NCI-H1694 treated with DMSO at 0.1 percent for 48 hours (cell line): ENCODE data around the gene GALNT14.

Experiments used
- DNase-seq: peaks from one replicate; lab custom pipeline; 2025; lab: John Stamatoyannopoulos, UW

The GALNT14 gene

DNA sequence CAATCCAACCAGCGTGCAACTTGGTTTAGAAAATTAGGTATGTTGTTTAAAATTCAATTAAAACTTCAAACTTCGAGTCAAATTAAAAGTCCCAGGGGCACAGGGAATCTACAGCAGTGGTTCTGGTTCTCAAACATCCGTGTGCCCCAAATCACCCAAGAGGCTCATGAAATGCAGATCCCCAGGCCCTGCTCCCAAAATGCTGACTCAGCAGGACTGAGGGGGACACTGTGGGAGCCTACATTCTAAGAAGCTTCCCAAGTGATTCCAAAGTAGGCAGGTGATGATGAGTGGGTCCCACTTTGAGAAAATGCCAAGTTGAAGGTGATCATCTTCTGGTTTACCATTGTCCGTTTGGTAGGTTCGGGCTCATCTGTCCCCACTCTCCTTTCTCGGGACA, 82.3 kb downstream of the GALNT14 start:
- no peak for DNase-seq

DNA sequence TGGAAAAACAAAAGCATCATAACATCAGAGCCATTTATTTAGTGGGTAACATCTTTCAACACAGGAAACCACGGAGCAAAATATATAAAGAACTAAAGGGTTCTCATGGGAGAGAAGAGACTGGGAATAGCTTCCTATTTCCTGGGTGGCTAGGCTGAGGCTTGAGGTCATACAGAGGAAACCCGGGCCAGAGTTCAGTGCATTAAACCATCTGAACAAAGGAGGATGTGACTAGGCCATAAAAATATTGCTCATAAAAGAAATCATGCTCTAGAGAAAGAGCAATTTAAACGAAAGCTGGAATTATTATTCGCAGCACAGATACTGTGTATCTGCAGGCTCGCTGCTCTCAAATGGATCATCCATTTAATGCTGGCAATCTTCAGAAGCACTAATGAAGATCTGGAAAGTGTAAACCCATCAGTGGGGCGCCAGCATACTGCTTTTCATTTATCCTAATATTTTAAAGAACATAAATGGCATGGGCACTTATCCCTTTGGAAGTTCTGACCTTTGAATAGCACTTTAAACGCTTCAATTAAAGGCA, 83.3 kb downstream of the GALNT14 start:
- no peak for DNase-seq

GRCh38 chr2:31053929-31054782, 84.1 kb downstream of the GALNT14 start:
- no peak for DNase-seq

DNA sequence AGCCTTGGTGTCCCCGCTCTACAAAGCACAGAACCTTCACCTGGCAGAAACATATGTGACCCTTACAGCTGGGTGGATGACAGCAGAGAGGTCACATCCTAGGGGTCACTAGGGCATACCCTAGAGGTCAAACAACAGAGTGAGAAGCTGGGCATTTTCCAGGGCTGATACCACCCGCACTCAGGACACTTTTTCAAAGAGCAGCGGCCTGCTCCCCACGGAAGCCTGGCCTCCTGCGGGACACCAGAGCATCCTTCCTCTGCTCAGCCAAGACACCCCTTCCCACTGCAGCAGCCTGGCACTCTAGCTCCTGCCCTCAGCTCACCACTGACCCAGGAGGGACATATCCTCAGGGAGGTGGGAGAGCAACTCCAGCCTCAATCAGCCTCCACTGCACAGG, 86.0 kb downstream of the GALNT14 start:
- DNase-seq, result no peak

GRCh38 chr2:31051258-31052140, 86.7 kb downstream of the GALNT14 start:
- no peak for DNase-seq

GRCh38 chr2:31049916-31050588, 88.2 kb downstream of the GALNT14 start:
- no peak for DNase-seq

GRCh38 chr2:31049264-31049663, 89.0 kb downstream of the GALNT14 start:
- no peak for DNase-seq

DNA sequence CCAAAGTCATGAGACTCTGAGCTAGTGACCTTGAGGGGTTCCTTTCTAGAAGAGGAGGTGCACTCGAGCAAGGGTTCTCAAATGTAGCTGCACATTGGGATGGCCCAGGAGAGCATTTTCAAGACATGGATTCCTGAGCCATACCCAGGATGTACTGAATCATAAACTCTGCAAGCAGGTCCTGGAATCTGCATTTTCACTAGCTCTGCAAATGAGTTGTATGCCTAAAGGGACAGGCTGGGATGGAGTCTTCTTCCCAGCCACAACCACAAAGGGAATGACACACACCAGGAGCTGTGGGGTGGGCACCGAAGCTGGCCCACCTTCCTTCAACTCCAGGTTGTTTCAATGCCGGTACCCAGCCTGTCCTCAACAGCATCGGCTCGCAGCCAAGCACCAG, 90.6 kb downstream of the GALNT14 start:
- no peak for DNase-seq

DNA sequence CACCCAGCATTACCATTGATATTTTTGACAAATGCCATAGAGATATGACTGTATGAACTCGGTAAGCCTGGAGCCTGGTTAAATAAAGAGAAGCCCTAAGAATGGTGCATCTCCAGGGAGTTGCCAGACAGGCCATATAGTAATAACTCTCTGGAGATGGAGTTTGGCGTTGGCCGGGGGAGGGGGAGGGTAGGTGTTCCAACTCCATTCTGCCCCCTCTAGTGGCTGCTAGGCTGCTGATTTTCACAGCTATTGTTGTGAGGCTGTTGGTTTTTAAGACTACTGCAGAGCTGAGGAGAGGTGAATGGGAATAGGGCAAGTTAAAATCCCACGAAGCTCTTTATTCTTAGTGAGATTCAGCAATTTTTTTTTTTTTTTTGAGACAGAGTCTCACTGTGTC, 99.9 kb downstream of the GALNT14 start:
- no peak for DNase-seq

GRCh38 chr2:31037058-31037457, 101.2 kb downstream of the GALNT14 start:
- DNase-seq, result no peak

GRCh38 chr2:31033032-31033431, 105.2 kb downstream of the GALNT14 start:
- DNase-seq, result no peak

DNA sequence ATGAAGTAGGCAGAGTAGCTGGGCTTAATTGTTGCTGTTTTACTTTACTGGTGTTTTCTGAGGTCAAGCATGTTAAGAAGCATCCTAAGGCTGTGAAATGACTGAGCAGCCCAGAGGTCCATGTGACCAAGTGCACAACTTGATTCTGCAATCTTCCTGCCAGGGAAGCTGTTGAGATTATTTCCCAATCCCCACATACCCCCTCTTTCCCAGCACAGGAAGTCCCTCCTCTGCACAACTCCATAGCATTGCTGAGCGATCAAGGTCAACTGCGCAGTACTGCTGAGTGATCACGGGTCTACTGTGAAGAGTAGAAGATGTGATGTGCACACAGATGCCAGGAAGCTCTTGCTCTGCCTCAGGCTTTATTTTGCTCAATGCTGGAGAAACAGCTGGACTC, 105.8 kb downstream of the GALNT14 start:
- DNase-seq, result no peak

GRCh38 chr2:31031132-31031706, 107.0 kb downstream of the GALNT14 start:
- DNase-seq, result no peak

- DNase-seq, result no peak
These were observed 109.8 kb downstream of the GALNT14 start for GRCh38 chr2:31028417-31028816.

DNA sequence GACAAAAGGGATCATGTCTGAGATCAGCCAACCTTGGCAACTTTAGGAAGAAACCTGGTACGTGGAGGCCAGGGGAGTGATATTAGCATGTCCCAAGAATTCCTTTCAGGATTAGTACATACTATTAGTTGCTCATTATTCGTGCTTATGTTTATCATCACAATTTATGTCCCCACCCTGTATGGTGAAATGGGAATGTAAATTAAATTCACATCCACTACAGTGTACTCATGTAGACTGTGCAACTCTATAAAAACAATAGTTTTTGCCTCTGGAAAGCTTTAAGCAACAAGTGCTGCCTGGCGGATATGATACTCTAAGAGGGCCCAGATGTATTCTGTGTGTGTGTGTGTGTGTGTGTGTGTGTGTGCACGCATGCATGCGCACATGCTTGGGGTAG, 110.7 kb downstream of the GALNT14 start:
- no peak for DNase-seq

DNA sequence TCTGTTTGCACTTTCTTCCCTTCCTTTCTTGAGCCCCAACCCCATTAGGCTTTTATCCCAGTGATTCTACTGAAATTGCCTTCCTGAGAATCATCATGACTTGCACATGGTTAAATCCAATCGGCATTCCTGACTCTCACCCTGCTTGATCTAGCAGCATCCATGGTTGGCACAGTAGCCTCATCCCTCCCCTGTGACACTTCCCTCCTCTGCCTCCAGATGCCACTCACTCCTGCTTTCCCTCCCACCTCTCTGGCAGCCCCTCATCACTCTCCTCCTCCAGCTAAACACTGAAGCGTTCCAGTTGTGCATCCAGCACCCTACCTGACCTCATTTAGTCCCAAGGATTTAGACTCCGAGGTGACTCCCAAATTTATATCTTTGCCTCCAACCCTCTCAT, 114.7 kb downstream of the GALNT14 start:
- DNase-seq, result no peak

- DNase-seq, result no peak
These were observed 117.5 kb downstream of the GALNT14 start for GRCh38 chr2:31020713-31021112.

DNA sequence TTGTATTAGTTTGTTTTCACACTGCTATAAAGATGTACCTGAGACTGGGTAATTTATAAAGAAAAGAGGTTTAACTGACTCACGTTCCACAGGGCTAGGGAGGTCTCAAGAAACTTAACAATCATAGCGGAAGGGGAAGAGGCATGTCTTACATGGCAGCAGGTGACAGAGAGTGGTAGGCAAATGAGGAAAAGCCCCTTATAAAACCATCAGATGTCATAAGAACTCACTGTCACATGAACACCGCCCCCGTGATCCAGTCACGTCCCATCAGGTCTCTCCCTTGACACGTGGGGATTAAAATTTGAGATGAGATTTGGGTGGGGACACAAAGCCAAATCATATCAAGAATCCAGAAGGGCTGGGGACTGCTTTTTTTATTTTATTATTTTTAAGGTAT, 120.0 kb downstream of the GALNT14 start:
- DNase-seq, result no peak

GRCh38 chr2:31016648-31017047, 121.6 kb downstream of the GALNT14 start:
- DNase-seq, result no peak

DNA sequence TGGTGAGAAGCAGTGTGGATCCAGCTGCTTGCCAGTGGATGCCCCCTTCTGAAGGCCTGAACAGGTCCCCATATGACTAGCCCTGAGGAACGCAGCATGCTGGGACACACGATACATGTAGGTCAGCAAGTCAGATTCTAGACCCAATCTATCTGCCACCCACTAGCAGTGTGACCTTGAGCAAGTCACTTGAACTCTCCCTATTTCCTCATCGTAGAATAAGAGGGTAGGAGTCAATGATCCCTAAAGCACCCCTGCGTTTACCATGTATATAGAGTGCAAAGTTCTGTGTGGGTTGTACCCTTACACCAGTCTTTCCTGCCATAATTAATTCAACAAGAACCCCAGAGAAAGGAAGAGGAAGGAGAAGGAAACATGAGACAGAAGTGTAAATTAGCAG, 123.7 kb downstream of the GALNT14 start:
- no peak for DNase-seq

DNA sequence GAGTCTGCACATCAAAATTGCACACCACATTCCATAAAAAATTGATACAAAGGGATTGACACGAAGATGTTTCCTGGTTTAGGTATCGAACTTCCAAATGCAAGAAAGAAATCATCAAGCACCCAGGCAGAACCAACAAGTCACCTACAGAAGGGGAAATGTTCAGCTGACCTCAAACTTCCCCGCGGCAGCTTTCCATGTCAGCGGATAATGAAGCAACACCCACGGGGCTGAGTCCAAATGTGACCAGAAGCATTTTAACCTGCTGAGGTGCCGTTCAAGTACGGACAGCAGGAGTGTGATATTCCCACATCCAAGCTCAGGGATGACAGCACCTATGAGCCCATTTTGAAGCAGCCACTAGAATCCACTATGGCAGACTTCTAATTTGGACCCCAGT, 124.9 kb downstream of the GALNT14 start:
- no peak for DNase-seq

- no peak for DNase-seq
These were observed 125.8 kb downstream of the GALNT14 start for GRCh38 chr2:31012406-31012805.
